H1 (cell line): ENCODE results near the gene IAPP. TPM values are rescaled to one million over a fixed set of nuclear protein-coding genes. Genes with fewer than 3 reads are reported as not detected.

Experiments
- CTCF ChIA-PET: fragments of 300-600 bp; sonication (Branson Sonifier 250); formaldehyde crosslinking; loops from one replicate; lab custom pipeline; 2021; ENCODE audit not compliant: partially characterized antibody; lab: Charles Lee
- POLR2A ChIA-PET: fragments of 300-600 bp; sonication (Branson Sonifier 250); formaldehyde crosslinking; loops from one replicate; lab custom pipeline; 2021; ENCODE audit warnings: inconsistent platforms; ENCODE audit not compliant: partially characterized antibody; lab: Charles Lee
- DNase-seq, 2 experiments: peaks; one replicate each; pipeline versions ENCODE4 v3.0.0 to v3.0.0-alpha.2; 2010 to 2022; ENCODE audit warnings: low spot score in 2 of 2, low read depth in 1 of 2, mixed read lengths in 1 of 2
- FAIRE-seq: peaks from 2 replicates; lab custom pipeline; 2011; peaks lifted over from hg19 to GRCh38; lab: Jason Lieb, UNC
- H2AFZ ChIP-seq: 2 replicates; pipeline ENCODE4 v1.8.1; 2012; ENCODE audit warnings: low read length, inconsistent platforms
- H2AK5ac ChIP-seq: 2 replicates; pipeline ENCODE4 v1.6.1; 2013; ENCODE audit warnings: low read depth, low read length
- H2BK120ac ChIP-seq: replicated peaks from 2 replicates; pipeline ENCODE3; 2013; ENCODE audit warnings: low read depth, low read length, inconsistent platforms
- H2BK12ac ChIP-seq: 2 replicates; pipeline ENCODE4 v1.6.1; 2013; ENCODE audit warnings: low read depth, low read length
- H2BK15ac ChIP-seq: 2 replicates; pipeline ENCODE4 v1.6.1; 2013; ENCODE audit warnings: low read length
- H2BK20ac ChIP-seq: 2 replicates; pipeline ENCODE4 v1.6.1; 2013; ENCODE audit warnings: low read length
- H2BK5ac ChIP-seq: 2 replicates; pipeline ENCODE4 v1.6.1; 2013; ENCODE audit warnings: low read depth, low read length
- H3K14ac ChIP-seq: 2 replicates; pipeline ENCODE4 v1.6.1; 2013; ENCODE audit warnings: inconsistent platforms; ENCODE audit not compliant: insufficient read length
- H3K18ac ChIP-seq: 2 replicates; pipeline ENCODE4 v1.6.1; 2013; ENCODE audit warnings: low read length; ENCODE audit errors: extremely low read depth
- H3K23ac ChIP-seq: 2 replicates; pipeline ENCODE4 v1.6.1; 2013; ENCODE audit warnings: inconsistent platforms; ENCODE audit not compliant: insufficient read length
- H3K23me2 ChIP-seq: 2 replicates; pipeline ENCODE4 v1.6.1; 2013; ENCODE audit warnings: low read depth, low read length
- H3K27ac ChIP-seq: 2 replicates; pipeline ENCODE4 v1.6.1; 2011; ENCODE audit warnings: low read depth, low read length, inconsistent platforms
- H3K27me3 ChIP-seq, 4 experiments: replicated peaks in 1 of 4; 1 replicate in 1 of 4; 2 replicates in 3 of 4; pipeline versions ENCODE4 v1.6.1 to v1.8.1; 2011 to 2013; ENCODE audit warnings: low read length in 3 of 4, mild to moderate bottlenecking in 3 of 4, inconsistent platforms in 2 of 4, mixed read lengths in 2 of 4, moderate library complexity in 1 of 4; ENCODE audit not compliant: control insufficient read depth in 3 of 4, insufficient read depth in 3 of 4; ENCODE audit errors: extremely low read depth in 1 of 4
- H3K36me3 ChIP-seq, 4 experiments: 2 replicates each; pipeline versions ENCODE4 v1.6.1 to v1.8.1; 2011 to 2013; ENCODE audit warnings: mild to moderate bottlenecking in 4 of 4, low read length in 3 of 4, moderate library complexity in 2 of 4, control low read depth in 1 of 4, inconsistent platforms in 1 of 4; ENCODE audit not compliant: insufficient read depth in 4 of 4, control insufficient read depth in 2 of 4
- H3K4ac ChIP-seq: replicated peaks from 2 replicates; pipeline ENCODE3; 2013; ENCODE audit warnings: low read length, low read depth, mixed read lengths, inconsistent platforms; ENCODE audit not compliant: insufficient read length
- H3K4me1 ChIP-seq, 4 experiments: replicated peaks in 1 of 4; 1 replicate in 1 of 4; 2 replicates in 3 of 4; pipeline versions ENCODE4 v1.6.1 to v1.8.1; 2011 to 2013; ENCODE audit warnings: low read length in 3 of 4, inconsistent platforms in 2 of 4, mixed read lengths in 1 of 4; ENCODE audit not compliant: insufficient read depth in 4 of 4, control insufficient read depth in 3 of 4
- H3K4me2 ChIP-seq, 2 experiments: 2 replicates each; pipeline versions ENCODE4 v1.6.1 to v1.8.1; 2011 to 2013; ENCODE audit warnings: low read depth in 2 of 2, low read length in 2 of 2, control low read depth in 1 of 2, inconsistent platforms in 1 of 2, mild to moderate bottlenecking in 1 of 2; ENCODE audit not compliant: insufficient read depth in 1 of 2
- H3K4me3 ChIP-seq, 4 experiments: fragments of 200-600, 300-600 bp in 1 of 4; sonication (generic), shearing (Covaris generic), sonication (Bioruptor Twin) in 1 of 4; 2 replicates each; pipeline versions ENCODE4 v1.5.1 to v1.8.1; 2011 to 2016; ENCODE audit warnings: low read length in 4 of 4, low read depth in 3 of 4, control low read depth in 2 of 4, inconsistent platforms in 2 of 4, mild to moderate bottlenecking in 2 of 4, mixed read lengths in 1 of 4, moderate library complexity in 1 of 4; ENCODE audit not compliant: insufficient read depth in 2 of 4; ENCODE audit errors: extremely low read depth in 1 of 4
- H3K56ac ChIP-seq: replicated peaks from 2 replicates; pipeline ENCODE3; 2013; ENCODE audit warnings: low read depth, mild to moderate bottlenecking, mixed read lengths, low read length, inconsistent platforms; ENCODE audit not compliant: insufficient read length
- H3K79me1 ChIP-seq: 2 replicates; pipeline ENCODE4 v1.6.1; 2013; ENCODE audit warnings: low read depth, low read length, control low read depth
- H3K79me2 ChIP-seq, 2 experiments: 2 replicates each; pipeline versions ENCODE4 v1.6.1 to v1.8.1; 2012 to 2013; ENCODE audit warnings: low read length in 2 of 2, mild to moderate bottlenecking in 2 of 2, inconsistent platforms in 1 of 2; ENCODE audit not compliant: insufficient read depth in 2 of 2, control insufficient read depth in 1 of 2
- H3K9ac ChIP-seq, 4 experiments: replicated peaks in 1 of 4; 1 replicate in 1 of 4; 2 replicates in 3 of 4; pipeline versions ENCODE4 v1.6.1 to v1.8.1; 2011 to 2013; ENCODE audit warnings: low read depth in 3 of 4, low read length in 3 of 4, control low read depth in 2 of 4, mild to moderate bottlenecking in 2 of 4, moderate library complexity in 2 of 4, inconsistent platforms in 1 of 4; ENCODE audit errors: extremely low read depth in 1 of 4
- H3K9me3 ChIP-seq, 2 experiments: 2 replicates each; pipeline versions ENCODE4 v1.6.1 to v1.8.1; 2012 to 2013; ENCODE audit warnings: mild to moderate bottlenecking in 2 of 2, moderate library complexity in 2 of 2, control low read depth in 1 of 2, inconsistent platforms in 1 of 2, low read depth in 1 of 2, low read length in 1 of 2, mixed read lengths in 1 of 2; ENCODE audit not compliant: insufficient read depth in 2 of 2
- H4K20me1 ChIP-seq, 2 experiments: replicated peaks in 1 of 2; 2 replicates each; pipeline versions ENCODE3 to v1.8.1; 2011 to 2013; ENCODE audit warnings: inconsistent platforms in 2 of 2, low read length in 2 of 2, mild to moderate bottlenecking in 1 of 2; ENCODE audit not compliant: insufficient read depth in 2 of 2, control insufficient read depth in 1 of 2
- H4K5ac ChIP-seq: 2 replicates; pipeline ENCODE4 v1.6.1; 2013; ENCODE audit warnings: low read length, low read depth, mixed read lengths, inconsistent platforms; ENCODE audit not compliant: insufficient read length
- H4K8ac ChIP-seq: 2 replicates; pipeline ENCODE4 v1.8.0; 2013; ENCODE audit warnings: mild to moderate bottlenecking, moderate library complexity, low read length, inconsistent platforms; ENCODE audit not compliant: insufficient read depth; ENCODE audit errors: extremely low read depth
- H4K91ac ChIP-seq: replicated peaks from 2 replicates; pipeline ENCODE3; 2013; ENCODE audit warnings: low read length, mixed read lengths, inconsistent platforms; ENCODE audit not compliant: insufficient read length
- BRCA1 ChIP-seq: IDR thresholded peaks from 2 replicates; pipeline ENCODE4 v1.6.1; 2012; ENCODE audit warnings: low read depth, low read length, improper control_type of control experiment
- CHD2 ChIP-seq: IDR thresholded peaks from 2 replicates; pipeline ENCODE4 v1.6.1; 2012; ENCODE audit warnings: low read length, improper control_type of control experiment
- GTF2F1 ChIP-seq: IDR thresholded peaks from 2 replicates; pipeline ENCODE4 v1.6.1; 2012; ENCODE audit warnings: low read depth, low read length, improper control_type of control experiment, borderline replicate concordance
- KDM5A ChIP-seq: fragments of 200-600 bp; IDR thresholded peaks from 2 replicates; pipeline ENCODE4 v1.7.1; 2012; ENCODE audit warnings: mild to moderate bottlenecking, low read length, inconsistent platforms, mixed read lengths
- NRF1 ChIP-seq: IDR thresholded peaks from 2 replicates; pipeline ENCODE4 v1.6.1; 2011; ENCODE audit warnings: mild to moderate bottlenecking, low read depth, low read length, improper control_type of control experiment
- POLR2AphosphoS5 ChIP-seq: IDR thresholded peaks from 2 replicates; pipeline ENCODE4 v1.6.1; 2011; ENCODE audit warnings: low read depth, low read length
- RNF2 ChIP-seq: fragments of 200-900, 300-1000 bp; sonication (generic); IDR thresholded peaks from 2 replicates; pipeline ENCODE4 v1.7.1; 2016; ENCODE audit warnings: borderline replicate concordance, low read depth, mild to moderate bottlenecking, antibody characterized with exemption, low read length; ENCODE audit not compliant: poor library complexity, severe bottlenecking; ENCODE audit errors: missing control alignments
- RXRA ChIP-seq: IDR thresholded peaks from 2 replicates; pipeline ENCODE4 v1.6.1; 2011; ENCODE audit warnings: low read depth, mild to moderate bottlenecking, low read length, moderate library complexity; ENCODE audit not compliant: insufficient read depth
- SIRT6 ChIP-seq: IDR thresholded peaks from one replicate; pipeline ENCODE4 v1.7.1; 2012; ENCODE audit warnings: low read length, inconsistent platforms
- TBP ChIP-seq: IDR thresholded peaks from 2 replicates; pipeline ENCODE4 v1.6.1; 2011; ENCODE audit warnings: low read depth, low read length, improper control_type of control experiment
- WGBS, 2 experiments: shearing (Covaris generic) in 1 of 2; methylation state at CpG; one replicate each; pipeline versions ENCODE4 v1.1.6 to v1.1.7; 2013 to 2015; ENCODE audit warnings: low lambda C conversion rate in 2 of 2, mixed read lengths in 2 of 2, inconsistent platforms in 1 of 2, low coverage in 1 of 2, missing lambda C conversion rate in 1 of 2; ENCODE audit not compliant: insufficient replicate concordance in 2 of 2, insufficient coverage in 1 of 2, insufficient read length in 1 of 2; ENCODE audit errors: extremely low coverage in 1 of 2, missing lambda C conversion rate in 1 of 2; 5-methylcytosine and 5-hydroxymethylcytosine counted together
- polyA plus RNA-seq, 7 experiments: library from polyadenylated mRNA; depleted of rRNA in 3 of 7; stranded (reverse) in 5 of 7; unstranded in 2 of 7; fragments of >200 nt in 5 of 7; fragments of 200-250 nt in 2 of 7; gene quantifications; 1 replicate in 5 of 7; 2 replicates in 1 of 7; 4 replicates in 1 of 7; pipeline versions ENCODE4 v1.2.1 to v1.2.3, GENCODE V29; 2011 to 2013; ENCODE audit warnings: missing spikeins in 2 of 7, mixed read lengths in 2 of 7
- total RNA-seq: library from RNA; stranded (reverse); fragmentation: NEBNext Ultra II Directional; extraction: Animal tissue kit (Norgen Biotek cat#: 25700); gene quantifications from 2 replicates; pipeline ENCODE4 v1.2.1, GENCODE V29; 2021

Gene IAPP
- total and polyA plus RNA-seq, 2 of the 8 experiments (the other 6 are each of a cell fraction or from before 2014, with no cell fraction given) = not detected

- no peak overlapping the region for H3K4ac ChIP-seq
- ChIA-PET CTCF (no interaction called here), POLR2A (interaction anchor here (0.8 kb wide), 1 partner anchor 13 kb away, joined by 3 read pairs; no protein-coding TSS in a partner anchor)
- H3K79me1 ChIP-seq = no peaks in the 10 kb centered on the region
- no peak overlapping the region for H3K27ac ChIP-seq
- H3K23ac ChIP-seq = no peak overlapping the region
- H2BK120ac ChIP-seq = no peak overlapping the region
- H2BK15ac ChIP-seq = no peak overlapping the region
- 89% methylated on average over 6 of the region's 6 CpGs; no CpG with 5 or more reads in 1 of the 2 experiments for WGBS, 2 experiments
- no peaks in the 10 kb centered on the region for H3K23me2 ChIP-seq
- H4K8ac ChIP-seq = no peak overlapping the region
- H3K79me2 ChIP-seq = no peaks in the 10 kb centered on the region
- H3K27me3 ChIP-seq = peaks cover 0 to 1% (median 0%) of the 10 kb centered on the region in 4 experiments; a peak in 1 of 7 replicates
- H2BK20ac ChIP-seq = no peak overlapping the region
- no peak overlapping the region for H4K5ac ChIP-seq
- no peak overlapping the region for H2AFZ ChIP-seq
- H3K18ac ChIP-seq = no peak overlapping the region
- no peak overlapping the region for H4K91ac ChIP-seq
- H3K4me3 ChIP-seq = no peak overlapping the region
- no peak overlapping the region for H2BK5ac ChIP-seq
- H2AK5ac ChIP-seq = no peak overlapping the region
- no peak for DNase-seq
- peaks cover 0 to 4% (median 3%) of the 10 kb centered on the region in 4 experiments; a peak in 2 of 7 replicates for H3K4me1 ChIP-seq
- H3K56ac ChIP-seq = no peak overlapping the region
- H3K4me2 ChIP-seq = no peak overlapping the region
- FAIRE-seq = no peak
- no peak overlapping the region for H3K14ac ChIP-seq
- H3K9me3 ChIP-seq = no peaks in the 10 kb centered on the region
- H3K9ac ChIP-seq = no peak overlapping the region
- no peak overlapping the region for H2BK12ac ChIP-seq
- no peaks in the 10 kb centered on the region for H3K36me3 ChIP-seq
- TF ChIP-seq KDM5A = no peak
- TF ChIP-seq RNF2 = no peak
- TF ChIP-seq BRCA1 = no peak
- no peak for TF ChIP-seq TBP
- no peak for TF ChIP-seq NRF1
- no peak for TF ChIP-seq GTF2F1
- TF ChIP-seq RXRA = no peak
- TF ChIP-seq SIRT6 = no peak
- no peak for TF ChIP-seq POLR2AphosphoS5
- no peak for TF ChIP-seq CHD2
- no peaks in the 10 kb centered on the region for H4K20me1 ChIP-seq
These were observed 32.3 kb upstream of the IAPP start for GRCh38 chr12:21340403-21340802.
